HG02623 (cell line): ENCODE data around the gene RNF212.

ENCODE experiments used
- ATAC-seq: cut with Tn5 transposase; IDR thresholded peaks from one replicate; pipeline ENCODE4 v1.9.1; 2021; ENCODE audit warnings: moderate library complexity; ENCODE audit not compliant: unreplicated experiment

RNF212 gene

DNA sequence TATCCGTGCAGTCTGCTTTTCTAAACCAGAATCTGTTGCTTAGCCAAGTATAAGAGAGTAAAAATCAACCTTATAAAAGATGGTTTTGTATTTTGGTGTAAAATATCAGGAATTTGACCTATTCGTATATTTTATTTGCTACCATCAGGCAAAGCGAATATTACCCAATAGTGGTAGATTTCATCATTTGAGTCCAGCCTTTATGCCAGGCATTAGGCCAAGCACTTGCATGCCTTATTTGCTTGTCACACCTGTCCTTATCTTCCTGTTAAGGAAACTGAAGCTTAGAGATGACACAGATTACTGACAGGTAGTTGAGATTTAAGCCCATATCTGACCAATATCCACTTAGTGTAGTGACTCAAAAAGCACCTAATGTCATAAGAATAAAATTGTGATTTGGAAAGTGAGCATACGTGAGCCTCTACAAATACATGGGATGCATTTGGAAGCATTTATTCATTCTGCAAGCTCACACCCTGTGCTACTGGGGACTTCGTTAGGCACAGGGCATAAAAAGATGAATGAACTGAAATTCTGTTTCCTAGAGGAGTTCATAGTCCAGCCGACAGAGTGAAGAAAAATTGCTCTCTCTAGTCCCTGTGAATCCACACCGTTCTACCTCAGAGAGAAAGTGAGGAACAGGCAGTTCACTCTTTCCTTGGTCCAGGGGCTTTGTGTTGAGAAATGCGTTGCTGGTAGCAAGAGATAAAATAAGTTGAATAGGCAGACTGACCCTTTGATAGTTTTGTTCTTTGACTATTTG lies 2.3 kb upstream of the RNF212 start:
- no peak for ATAC-seq

- ATAC-seq: no peak
These were observed 562 bp downstream of the RNF212 start for GRCh38 chr4:1112821-1113182.

GRCh38 chr4:1112174-1112820 lies 1.1 kb downstream of the RNF212 start:
- ATAC-seq: no peak

- no peak for ATAC-seq
These were observed 2.0 kb downstream of the RNF212 start for GRCh38 chr4:1111259-1111809.

GRCh38 chr4:1109898-1110506 lies 3.4 kb downstream of the RNF212 start:
- no peak for ATAC-seq

DNA sequence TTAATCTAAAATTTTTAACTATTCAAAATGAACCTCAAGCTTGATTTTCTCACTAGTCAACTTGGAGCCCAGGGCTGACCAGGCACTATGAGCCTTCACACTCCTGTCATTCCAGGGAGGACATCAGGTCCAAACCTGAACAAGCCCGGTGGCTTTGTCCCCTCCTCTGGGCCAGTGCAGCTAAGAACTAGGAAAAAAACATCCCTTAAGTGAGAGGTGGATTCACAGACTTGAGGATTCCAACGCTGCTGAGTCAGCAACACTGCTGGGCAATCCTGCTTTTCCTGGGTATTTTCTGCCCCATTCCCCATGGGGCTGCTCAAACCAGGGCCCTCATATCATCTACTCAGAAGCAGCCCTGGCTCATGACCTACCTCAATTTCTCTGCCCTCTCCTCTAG lies 4.0 kb downstream of the RNF212 start:
- ATAC-seq: no peak

- ATAC-seq: no peak
These were observed 7.7 kb downstream of the RNF212 start for GRCh38 chr4:1105662-1106061.

DNA sequence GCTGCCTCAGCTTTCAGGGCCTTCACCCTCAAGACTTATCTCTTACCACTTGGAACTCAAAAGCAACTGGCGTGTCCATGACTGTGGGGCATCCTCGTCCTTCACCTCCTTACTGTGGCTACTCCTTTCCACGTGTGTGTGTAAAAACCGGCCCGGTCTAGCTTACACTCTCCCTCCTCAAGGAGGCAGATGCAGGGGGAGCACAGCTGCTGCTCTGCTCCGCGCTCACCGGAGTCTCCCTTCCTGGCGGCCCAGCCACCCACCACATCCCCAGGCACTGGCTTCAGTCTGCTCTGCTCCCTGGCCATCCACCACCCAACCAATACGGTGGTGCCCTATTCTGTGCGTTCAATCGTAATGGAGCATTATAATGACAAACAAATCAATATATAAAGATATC lies 8.3 kb downstream of the RNF212 start:
- no peak for ATAC-seq

- no peak for ATAC-seq
These were observed 8.7 kb downstream of the RNF212 start for GRCh38 chr4:1104647-1105046.

DNA sequence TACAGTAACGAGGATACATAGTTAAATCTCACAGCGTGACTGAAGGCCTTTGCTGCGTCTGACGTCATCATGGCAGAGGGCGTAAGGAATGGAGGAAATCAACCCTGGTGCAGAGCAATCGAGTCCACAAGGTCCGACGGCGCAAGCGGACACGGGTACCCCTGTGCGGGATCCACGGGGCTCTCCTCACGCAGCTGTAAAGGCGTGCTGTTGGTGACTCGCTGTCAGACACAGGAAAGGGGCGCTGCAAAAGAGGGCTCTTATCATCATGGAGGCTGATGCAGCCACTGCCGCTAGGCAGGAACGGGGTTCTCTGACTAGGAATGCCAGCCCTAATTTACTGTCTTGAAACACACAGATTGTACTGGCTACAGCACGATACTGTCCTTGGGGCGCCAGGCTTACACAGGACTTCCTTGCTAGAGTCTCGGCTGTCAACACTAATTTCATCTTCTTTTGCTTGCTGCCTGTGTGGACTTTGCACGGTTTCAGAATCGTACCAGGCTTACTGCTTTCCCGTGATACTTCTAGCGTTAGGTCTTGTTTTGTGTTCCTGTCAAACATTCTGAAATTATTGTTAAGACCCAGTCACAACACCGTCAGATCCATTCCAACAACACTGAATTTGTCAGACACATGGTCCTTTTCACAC lies 13.6 kb downstream of the RNF212 start:
- no peak for ATAC-seq

DNA sequence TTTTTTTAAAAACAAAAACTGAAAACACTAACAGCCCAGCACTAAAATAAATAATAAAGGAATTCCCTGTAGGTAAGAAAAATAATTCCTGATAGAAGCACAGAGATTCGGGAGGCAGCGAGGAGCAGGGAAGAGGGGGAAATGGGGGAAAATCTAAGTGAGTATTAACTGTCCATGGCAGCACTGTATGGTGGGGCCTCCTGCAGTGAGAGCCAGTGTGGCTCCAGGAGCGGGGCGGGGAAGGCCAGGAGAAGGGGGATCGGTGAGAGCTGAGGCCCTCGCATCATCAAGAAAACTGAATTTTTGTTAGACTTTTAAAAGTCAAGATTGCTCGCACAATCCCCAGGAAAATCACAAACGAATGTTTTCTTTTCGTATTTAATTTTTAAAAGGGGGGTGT lies 14.1 kb downstream of the RNF212 start:
- no peak for ATAC-seq

- no peak for ATAC-seq
These were observed 14.9 kb downstream of the RNF212 start for GRCh38 chr4:1098311-1098925.

- ATAC-seq: no peak
These were observed 15.8 kb downstream of the RNF212 start for GRCh38 chr4:1097553-1097952.

- ATAC-seq: no peak
These were observed 16.5 kb downstream of the RNF212 start for GRCh38 chr4:1096841-1097240.

DNA sequence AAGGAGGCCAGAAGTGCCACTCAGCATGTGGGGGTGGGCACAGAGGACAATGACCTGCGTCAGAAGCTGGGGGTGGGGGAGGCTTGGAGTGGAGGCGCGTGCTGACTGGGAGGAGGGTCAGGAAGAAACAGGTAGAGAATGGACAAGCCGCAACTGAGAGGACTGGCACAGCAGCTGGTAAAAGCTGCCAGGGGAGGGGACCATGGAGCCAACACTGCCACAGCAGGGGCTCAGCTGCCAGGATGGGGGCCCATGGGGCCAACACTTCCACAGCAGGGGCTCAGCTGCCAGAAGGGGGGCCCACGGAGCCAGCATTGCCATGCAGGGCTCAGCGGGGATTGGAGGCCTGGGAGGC lies 19.1 kb downstream of the RNF212 start:
- no peak for ATAC-seq

GRCh38 chr4:1093391-1094335 lies 19.7 kb downstream of the RNF212 start:
- no peak for ATAC-seq

- no peak for ATAC-seq
These were observed 20.4 kb downstream of the RNF212 start for GRCh38 chr4:1092983-1093361.

DNA sequence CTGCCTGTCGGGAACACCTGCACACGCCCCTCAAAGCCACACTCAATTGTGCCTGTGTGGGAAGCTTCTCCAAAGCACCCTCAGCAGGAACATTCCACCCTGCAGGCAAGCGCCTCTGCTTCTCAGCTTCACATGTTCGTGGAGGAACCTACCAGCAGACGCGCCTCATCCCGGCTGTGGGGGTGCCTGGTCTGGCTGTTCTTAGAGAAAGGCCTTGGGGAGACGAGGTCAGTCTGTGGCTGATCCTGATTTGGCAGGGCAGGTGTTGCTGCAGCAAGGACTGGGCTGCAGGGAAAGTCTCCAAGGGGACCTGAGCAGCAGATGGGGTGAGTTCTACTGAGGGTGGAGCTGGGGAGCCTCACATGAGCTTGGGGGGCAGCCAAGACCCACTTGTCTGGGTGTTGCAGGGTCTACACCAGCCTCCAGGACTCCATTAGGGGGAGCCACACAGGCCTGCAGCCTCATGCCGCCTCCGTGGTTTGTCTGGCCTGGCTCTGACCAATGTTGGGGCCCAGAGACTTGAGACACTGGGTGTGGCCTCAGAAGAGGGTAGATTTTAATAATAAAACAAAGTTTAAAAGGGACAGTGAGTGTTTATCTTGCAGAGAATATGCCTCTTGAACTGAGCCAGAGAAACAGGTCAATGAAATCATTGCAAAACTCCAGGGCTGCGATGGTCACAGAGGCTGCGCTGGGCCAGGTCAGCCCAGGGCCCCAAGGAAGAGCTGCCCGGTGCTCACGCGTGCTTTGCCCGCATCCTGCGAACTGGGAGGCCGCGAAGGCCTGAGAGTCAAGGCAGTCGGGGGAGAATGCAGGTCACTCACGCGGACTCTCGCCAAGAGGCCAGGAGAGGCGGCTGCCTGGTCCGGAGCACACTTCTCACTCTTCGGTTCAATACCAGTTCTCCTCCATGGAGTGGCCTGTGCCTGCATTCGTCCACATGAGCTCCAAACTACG lies 21.1 kb downstream of the RNF212 start:
- no peak for ATAC-seq

DNA sequence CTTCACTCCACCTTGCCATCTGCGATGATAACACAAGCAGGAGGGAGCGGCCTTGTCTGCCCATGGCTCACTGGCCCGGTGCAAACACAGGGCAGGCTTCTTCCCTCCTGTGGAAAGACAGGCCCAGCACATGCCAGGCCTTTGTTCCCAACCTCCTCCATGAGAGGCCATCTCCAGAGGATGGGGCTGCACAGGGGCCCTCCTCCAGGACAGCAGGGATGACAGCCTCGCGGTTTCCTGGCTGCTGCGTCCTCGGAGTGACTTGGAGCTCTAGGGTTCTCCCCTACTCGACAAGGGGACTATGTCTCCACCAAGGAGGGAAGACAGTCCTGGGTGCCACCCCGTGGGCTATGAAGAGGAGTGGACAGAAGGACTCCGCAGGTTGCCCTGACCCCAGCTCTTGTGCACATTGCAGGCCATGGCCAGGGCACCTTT lies 21.8 kb downstream of the RNF212 start:
- no peak for ATAC-seq
